ENCODE results near the gene ATP6V0E2.

The ATP6V0E2 gene

DNA sequence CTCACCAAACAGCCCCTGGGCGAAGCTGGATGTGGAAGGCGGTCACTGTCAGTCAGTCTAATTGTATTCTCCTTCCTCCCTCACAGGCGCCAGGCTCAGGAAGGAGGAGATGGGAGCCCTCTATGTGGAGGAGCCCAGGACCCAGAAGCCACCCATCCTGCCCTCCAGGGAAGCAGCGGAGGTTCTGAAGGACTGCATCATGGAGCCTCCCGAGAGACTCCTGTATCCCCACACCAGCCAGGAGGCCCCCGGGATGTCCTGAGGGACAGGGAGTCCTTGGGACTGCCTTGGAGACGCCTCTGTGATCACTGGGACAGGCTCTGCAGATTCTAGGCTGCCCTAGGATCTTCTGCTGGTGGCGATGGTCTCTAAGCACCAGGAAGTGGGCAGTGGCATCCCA, 9.7 kb upstream of the ATP6V0E2 start:
- DNase-seq (ENCODE audit: low spot score), result no peak

GRCh38 chr7:149864751-149865150, 9.0 kb upstream of the ATP6V0E2 start:
- DNase-seq (ENCODE audit: low spot score), result no peak

GRCh38 chr7:149865437-149865836, 8.3 kb upstream of the ATP6V0E2 start:
- no peak for DNase-seq (ENCODE audit: low spot score)

DNA sequence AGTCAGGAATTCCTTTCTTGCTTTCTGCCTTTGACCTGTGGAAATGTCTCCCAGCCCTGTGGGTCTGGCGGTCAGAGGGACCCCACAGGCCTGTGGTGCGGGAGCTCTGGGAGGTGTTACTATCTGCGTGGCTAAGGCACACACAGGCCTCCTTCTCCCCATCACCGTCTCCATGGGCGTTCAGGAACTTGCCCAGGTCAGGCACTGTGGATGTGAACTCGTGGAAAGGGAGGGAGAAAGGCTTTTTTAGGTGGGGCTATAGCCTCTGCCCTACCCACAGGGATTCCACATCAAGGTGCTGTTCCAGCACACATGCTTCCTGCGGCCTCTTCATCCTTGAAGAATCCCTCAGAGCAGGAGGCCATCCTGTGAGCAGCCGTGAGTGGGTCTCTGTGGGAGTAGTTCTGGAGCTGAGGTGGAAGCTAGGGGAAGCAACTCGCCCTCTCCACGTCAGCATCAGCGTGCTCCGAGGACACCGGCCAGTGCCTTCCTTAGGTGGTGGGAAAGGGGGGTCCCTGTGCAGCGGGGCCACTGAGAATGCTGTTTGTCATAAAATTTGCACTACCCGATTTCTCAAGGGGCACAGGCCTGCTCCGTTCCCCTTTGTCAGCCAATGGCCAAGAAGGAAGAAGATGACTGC, 7.5 kb upstream of the ATP6V0E2 start:
- DNase-seq (ENCODE audit: low spot score), result no peak

DNA sequence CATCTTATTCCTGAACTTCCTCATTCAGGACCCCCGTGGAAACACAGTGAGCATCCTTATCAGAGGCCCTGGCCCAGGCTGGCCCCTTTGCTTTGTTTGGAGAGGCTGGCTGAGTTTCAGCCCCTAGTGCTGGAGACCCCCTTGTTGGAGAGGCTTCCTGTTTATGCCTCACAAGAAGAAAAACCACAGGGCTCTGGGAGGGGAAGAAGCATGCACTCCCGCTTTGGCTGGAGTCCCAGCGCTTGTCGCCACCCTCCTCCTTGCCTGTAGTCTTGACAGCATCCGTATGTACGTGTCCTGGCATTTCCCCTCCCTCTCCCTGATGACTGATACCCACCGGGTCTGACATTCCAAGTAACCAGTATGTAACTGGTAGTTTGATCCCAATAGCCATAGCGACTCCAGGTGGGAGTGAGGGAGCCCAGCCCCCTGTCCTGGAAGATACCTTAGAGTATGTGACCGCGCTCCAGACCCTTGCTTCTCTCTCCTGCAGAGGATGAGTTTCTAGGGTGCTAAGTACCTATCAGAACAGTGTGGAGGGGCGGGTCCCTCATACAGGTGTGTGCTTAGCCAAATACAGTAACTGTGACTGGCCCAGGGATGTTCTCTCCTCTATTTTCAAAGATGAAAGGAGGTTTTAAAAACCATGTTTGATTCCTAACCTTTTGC, 6.9 kb upstream of the ATP6V0E2 start:
- no peak for DNase-seq (ENCODE audit: low spot score)

GRCh38 chr7:149867762-149868622, 5.8 kb upstream of the ATP6V0E2 start:
- no peak for DNase-seq (ENCODE audit: low spot score)

GRCh38 chr7:149868623-149869290, 5.0 kb upstream of the ATP6V0E2 start:
- DNase-seq (ENCODE audit: low spot score), result no peak

GRCh38 chr7:149869291-149869650, 4.5 kb upstream of the ATP6V0E2 start:
- DNase-seq (ENCODE audit: low spot score), result no peak

DNA sequence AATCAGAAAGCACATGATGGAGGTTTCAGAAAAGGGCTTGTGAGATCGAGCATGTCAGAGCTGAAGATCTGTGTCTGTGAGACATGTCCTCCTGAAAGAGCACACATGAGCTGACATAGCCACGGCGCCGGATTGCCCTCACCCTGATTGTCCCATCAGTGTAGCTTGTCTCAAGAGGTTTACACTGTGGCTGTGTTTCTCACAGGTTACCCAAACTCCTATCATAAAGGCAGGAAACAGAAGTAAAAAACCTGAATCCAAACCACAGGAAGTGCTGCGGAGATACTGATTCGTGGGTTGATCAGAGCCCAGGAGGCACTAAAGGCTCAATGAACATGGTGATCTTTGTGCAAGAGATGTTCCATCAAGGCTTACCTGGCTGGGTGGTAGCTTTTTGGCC, 3.9 kb upstream of the ATP6V0E2 start:
- DNase-seq (ENCODE audit: low spot score), result no peak

- no peak for DNase-seq (ENCODE audit: low spot score)
Measured at GRCh38 chr7:149870274-149870673, 3.5 kb upstream of the ATP6V0E2 start.

DNA sequence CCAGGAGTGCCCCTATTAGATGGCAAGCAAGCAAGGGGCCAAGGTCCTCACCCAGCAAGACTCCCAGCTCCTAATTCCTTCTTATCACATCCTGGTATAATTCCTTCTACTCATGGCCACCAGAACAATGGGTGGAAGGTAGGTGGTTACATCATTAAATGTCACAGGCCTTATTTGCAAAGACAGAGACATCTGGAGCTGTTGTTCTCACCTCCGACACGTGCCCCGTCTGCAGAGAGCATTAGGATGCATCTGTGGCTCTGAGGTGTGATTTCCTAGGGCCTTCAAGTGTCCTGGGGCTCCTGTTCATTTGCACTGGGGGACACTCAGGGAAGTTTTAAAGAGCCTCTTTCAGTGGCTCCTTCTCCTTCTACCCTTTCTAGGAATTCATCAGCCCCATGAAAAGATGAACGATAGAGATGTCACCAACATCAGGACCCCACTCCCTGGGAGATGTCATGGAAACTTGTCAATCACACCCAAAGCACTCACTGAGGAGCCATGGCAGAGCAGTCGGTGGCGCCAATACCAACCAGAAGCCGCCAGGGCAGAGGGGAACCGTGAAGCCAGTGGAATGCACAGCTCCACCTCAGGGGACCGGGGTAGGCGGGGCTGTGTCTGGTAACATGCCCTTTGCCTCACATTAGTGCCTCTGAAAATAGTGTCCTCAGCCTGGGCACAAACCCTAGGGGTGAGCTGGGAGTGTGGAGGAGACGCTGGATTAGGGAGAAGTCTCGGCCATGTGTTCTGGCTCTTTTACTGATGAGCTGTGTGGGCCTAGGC, 2.9 kb upstream of the ATP6V0E2 start:
- no peak for DNase-seq (ENCODE audit: low spot score)

- DNase-seq (ENCODE audit: low spot score), result no peak
Measured at GRCh38 chr7:149871576-149871975, 2.2 kb upstream of the ATP6V0E2 start.

GRCh38 chr7:149872419-149873073, 1.2 kb upstream of the ATP6V0E2 start:
- DNase-seq (ENCODE audit: low spot score), result peak; percentile 81

DNA sequence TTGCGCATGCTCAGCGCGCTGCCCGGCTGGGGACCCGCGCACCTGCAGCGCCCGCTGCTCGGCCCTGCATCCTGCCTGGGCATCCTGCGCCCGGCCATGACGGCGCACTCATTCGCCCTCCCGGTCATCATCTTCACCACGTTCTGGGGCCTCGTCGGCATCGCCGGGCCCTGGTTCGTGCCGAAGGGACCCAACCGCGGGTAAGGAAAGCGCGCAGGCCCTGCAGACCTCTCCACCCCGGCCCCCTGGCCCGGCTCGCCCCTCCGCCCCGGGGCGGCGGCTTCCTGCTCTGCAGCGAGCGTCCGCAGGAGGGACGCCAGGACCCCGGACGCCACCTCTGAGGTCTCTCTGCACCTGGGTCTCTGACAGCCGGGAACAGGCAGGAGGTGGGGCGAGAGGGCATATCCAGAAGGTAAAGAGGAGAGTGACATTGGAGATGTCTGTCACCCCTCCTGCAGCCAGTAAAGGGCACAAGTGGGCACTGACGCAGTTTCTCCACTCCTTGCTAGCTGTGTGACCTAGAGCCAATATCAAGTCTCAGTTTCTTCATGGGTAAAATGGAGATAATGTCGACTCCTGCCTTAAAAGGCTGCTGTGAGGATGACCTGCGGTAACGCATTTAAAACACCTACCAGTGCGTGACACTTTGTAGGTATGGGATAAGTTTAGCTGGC, 338 bp downstream of the ATP6V0E2 start:
- DNase-seq (ENCODE audit: low spot score), result no peak

GRCh38 chr7:149874644-149875028, 867 bp downstream of the ATP6V0E2 start:
- no peak for DNase-seq (ENCODE audit: low spot score)

- no peak for DNase-seq (ENCODE audit: low spot score)
Measured at GRCh38 chr7:149875396-149875795, 1.6 kb downstream of the ATP6V0E2 start.

GRCh38 chr7:149877890-149878522, 4.2 kb downstream of the ATP6V0E2 start:
- no peak for DNase-seq (ENCODE audit: low spot score)

DNA sequence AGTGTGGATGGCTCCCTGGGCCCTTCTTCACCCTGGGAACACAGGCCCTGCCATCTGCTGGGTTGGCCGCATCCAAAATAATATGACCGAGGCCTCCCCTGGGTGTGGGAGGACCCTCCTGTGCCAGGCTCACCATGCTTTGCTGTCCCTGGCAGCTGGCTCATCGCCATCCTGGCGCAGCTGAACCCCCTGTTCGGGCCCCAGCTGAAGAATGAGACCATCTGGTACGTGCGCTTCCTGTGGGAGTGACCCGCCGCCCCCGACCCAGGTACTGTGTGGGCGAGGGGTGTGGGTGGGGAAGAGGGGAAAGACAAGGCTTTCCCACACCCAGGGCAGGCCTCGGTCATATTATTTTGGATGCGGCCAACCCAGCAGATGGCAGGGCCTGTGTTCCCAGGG, 4.8 kb downstream of the ATP6V0E2 start:
- DNase-seq (ENCODE audit: low spot score), result no peak

DNA sequence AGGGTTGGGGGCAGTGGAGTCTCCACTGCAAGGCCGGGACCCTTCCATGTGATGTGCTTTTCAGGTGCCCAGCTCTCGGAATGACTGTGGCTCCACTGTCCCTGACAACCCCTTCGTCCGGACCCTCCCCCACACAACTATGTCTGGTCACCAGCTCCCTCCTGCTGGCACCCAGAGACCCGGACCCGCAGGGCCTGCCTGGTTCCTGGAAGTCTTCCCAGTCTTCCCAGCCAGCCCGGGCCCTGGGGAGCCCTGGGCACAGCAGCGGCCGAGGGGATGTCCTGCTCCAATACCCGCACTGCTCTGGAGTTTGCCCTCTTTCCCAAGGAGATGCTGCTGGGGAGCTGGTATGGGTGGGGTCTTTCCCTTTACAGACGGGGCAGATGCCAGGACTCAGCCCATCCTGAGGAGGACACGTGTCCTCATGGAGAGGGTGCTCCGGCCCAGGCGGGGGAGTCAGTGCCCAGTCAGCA, 5.5 kb downstream of the ATP6V0E2 start:
- no peak for DNase-seq (ENCODE audit: low spot score)
